K562 (cell line): ENCODE results near the gene SLC39A6. TPM values are rescaled to one million over a fixed set of nuclear protein-coding genes. Genes with fewer than 3 reads are reported as not detected.

Experiments used
- C11orf30 ChIP-seq: fragments of 450-650 bp; IDR thresholded peaks from 2 replicates; pipeline ENCODE4 v1.6.1; 2016; ENCODE audit warnings: low read depth, mild to moderate bottlenecking
- CHD2 ChIP-seq: IDR thresholded peaks from 2 replicates; pipeline ENCODE4 v1.6.1; 2011; ENCODE audit warnings: low read depth, low read length
- CXXC5 ChIP-seq: fragments of 250-450 bp; sonication (Bioruptor Pico); IDR thresholded peaks from 2 replicates; pipeline ENCODE4 v1.8.0; 2022; ENCODE audit warnings: inconsistent platforms, mild to moderate bottlenecking, moderate library complexity
- DMBX1 ChIP-seq: fragments of 250-450 bp; sonication (Bioruptor Pico); IDR thresholded peaks from 2 replicates; pipeline ENCODE4 v1.8.0; 2022; ENCODE audit warnings: inconsistent platforms, mild to moderate bottlenecking, moderate library complexity, borderline replicate concordance
- EGR1 ChIP-seq: fragments of 450-650 bp; conservative IDR thresholded peaks from 2 replicates; pipeline ENCODE4 v1.6.1; 2017; ENCODE audit warnings: mild to moderate bottlenecking
- HDAC2 ChIP-seq: fragments of 450-650 bp; IDR thresholded peaks from 2 replicates; pipeline ENCODE4 v1.6.1; 2016; ENCODE audit warnings: mild to moderate bottlenecking
- KDM5B ChIP-seq: fragments of 200-600 bp; sonication (generic); IDR thresholded peaks from 2 replicates; pipeline ENCODE4 v1.6.1; 2012; ENCODE audit warnings: low read depth, mild to moderate bottlenecking, moderate library complexity, low read length, control low read depth, inconsistent platforms; ENCODE audit not compliant: insufficient replicate concordance
- KLF13 ChIP-seq: fragments of 450-650 bp; IDR thresholded peaks from 2 replicates; pipeline ENCODE4 v1.6.1; 2016; ENCODE audit warnings: missing genetic modification characterization, low read depth, mild to moderate bottlenecking, missing compliant biosample characterization, moderate library complexity, borderline replicate concordance
- MAFK ChIP-seq: IDR thresholded peaks from 2 replicates; pipeline ENCODE4 v1.6.1; 2011; ENCODE audit warnings: low read length, improper control_type of control experiment
- MCM2 ChIP-seq: fragments of 450-650 bp; IDR thresholded peaks from 2 replicates; pipeline ENCODE4 v1.6.1; 2017; ENCODE audit warnings: low read depth, mild to moderate bottlenecking
- NCOA4 ChIP-seq: fragments of 450-650 bp; IDR thresholded peaks from 2 replicates; pipeline ENCODE4 v1.6.1; 2018; ENCODE audit warnings: mild to moderate bottlenecking; ENCODE audit not compliant: partially characterized antibody
- NCOA6 ChIP-seq: fragments of 450-650 bp; IDR thresholded peaks from 2 replicates; pipeline ENCODE4 v1.6.1; 2017; ENCODE audit warnings: mild to moderate bottlenecking
- NFE2 ChIP-seq: IDR thresholded peaks from 2 replicates; pipeline ENCODE4 v1.6.1; 2014; ENCODE audit warnings: antibody characterized with exemption, low read depth
- NUFIP1 ChIP-seq: fragments of 450-650 bp; IDR thresholded peaks from 2 replicates; pipeline ENCODE4 v1.6.1; 2018; ENCODE audit not compliant: partially characterized antibody
- PHF8 ChIP-seq: fragments of 200-600 bp; sonication (generic); IDR thresholded peaks from 2 replicates; pipeline ENCODE4 v1.6.1; 2012; ENCODE audit warnings: mixed run types, mild to moderate bottlenecking, inconsistent platforms, low read length, moderate library complexity, borderline replicate concordance
- PTBP1 ChIP-seq: fragments of 200-400 bp; formaldehyde crosslinking; IDR thresholded peaks from 2 replicates; pipeline ENCODE4 v1.6.1; 2017; ENCODE audit warnings: low read depth, low read length
- RFX5 ChIP-seq: IDR thresholded peaks from 2 replicates; pipeline ENCODE4 v1.6.1; 2011; ENCODE audit warnings: low read depth, mild to moderate bottlenecking, improper control_type of control experiment, low read length
- SIN3B ChIP-seq: fragments of 450-650 bp; IDR thresholded peaks from 2 replicates; pipeline ENCODE4 v1.6.1; 2017; ENCODE audit warnings: low read depth, mild to moderate bottlenecking, moderate library complexity
- SNRNP70 ChIP-seq: fragments of 200-400 bp; formaldehyde crosslinking; optimal IDR thresholded peaks from 2 replicates; pipeline ENCODE3; 2017; ENCODE audit warnings: low read depth, low read length
- ZNF184 ChIP-seq: sonication (generic); formaldehyde crosslinking; IDR thresholded peaks from 2 replicates; pipeline ENCODE4 v1.5.0; 2020; ENCODE audit warnings: missing genetic modification reagents
- ZNF282 ChIP-seq: sonication (generic); formaldehyde crosslinking; IDR thresholded peaks from 2 replicates; pipeline ENCODE4 v1.8.1; 2023; ENCODE audit warnings: missing genetic modification reagents
- ZNF639 ChIP-seq, 2 experiments: fragments of 200-800 bp in 1 of 2; sonication (Bioruptor generic) in 1 of 2; sonication (generic) in 1 of 2; formaldehyde crosslinking in 1 of 2; IDR thresholded peaks in 1 of 2; conservative IDR thresholded peaks in 1 of 2; 2 replicates each; pipeline versions ENCODE4 v1.5.0 to v1.6.1; 2016 to 2020; ENCODE audit warnings: missing compliant biosample characterization in 1 of 2, missing genetic modification characterization in 1 of 2, missing genetic modification reagents in 1 of 2
- ZNF785 ChIP-seq: fragments of 250-450 bp; sonication (Bioruptor Pico); IDR thresholded peaks from 2 replicates; pipeline ENCODE4 v1.4.0; 2020; ENCODE audit warnings: mild to moderate bottlenecking
- polyA plus RNA-seq, 8 experiments: library from polyadenylated mRNA; depleted of rRNA in 4 of 8; stranded (reverse) in 5 of 8; unstranded in 3 of 8; fragments of >200 nt; fragmentation: Nextera tagmentation in 2 of 8; fragmentation: Illumina TruSeq in 1 of 8; extraction: Ambion mirVana in 2 of 8; extraction: Trizol in 1 of 8; gene quantifications; 2 replicates each; pipeline versions ENCODE4 v1.2.1 to v1.2.3, GENCODE V29; 2011 to 2014; ENCODE audit warnings: inconsistent platforms in 1 of 8, missing spikeins in 1 of 8
- total RNA-seq, 7 experiments: library from RNA; depleted of rRNA in 6 of 7; stranded (reverse); fragments of >200 nt in 6 of 7; fragmentation: Illumina TruSeq in 2 of 7; extraction: Trizol in 2 of 7; gene quantifications; 2 replicates each; pipeline versions ENCODE4 v1.2.1 to v1.2.3, GENCODE V29; 2011 to 2021; ENCODE audit warnings: low replicate concordance in 1 of 7
- TF ChIP-seq, protein P1 (sequence below), 2 experiments: IDR thresholded peaks; 2 replicates each; pipeline ENCODE4 v1.6.1; 2012; ENCODE audit warnings: improper control_type of control experiment in 2 of 2, low read depth in 2 of 2, low read length in 2 of 2, borderline replicate concordance in 1 of 2
- TF ChIP-seq, protein P2 (sequence below): fragments of 250-450 bp; sonication (Bioruptor Pico); IDR thresholded peaks from 2 replicates; pipeline ENCODE4 v1.9.0; 2021; ENCODE audit warnings: mild to moderate bottlenecking

The SLC39A6 gene
- total and polyA plus RNA-seq, 9 of the 15 experiments (the other 6 are each of a cell fraction or from before 2014, with no cell fraction given), result 5.6 to 23.8 (median 17.4) TPM

DNA sequence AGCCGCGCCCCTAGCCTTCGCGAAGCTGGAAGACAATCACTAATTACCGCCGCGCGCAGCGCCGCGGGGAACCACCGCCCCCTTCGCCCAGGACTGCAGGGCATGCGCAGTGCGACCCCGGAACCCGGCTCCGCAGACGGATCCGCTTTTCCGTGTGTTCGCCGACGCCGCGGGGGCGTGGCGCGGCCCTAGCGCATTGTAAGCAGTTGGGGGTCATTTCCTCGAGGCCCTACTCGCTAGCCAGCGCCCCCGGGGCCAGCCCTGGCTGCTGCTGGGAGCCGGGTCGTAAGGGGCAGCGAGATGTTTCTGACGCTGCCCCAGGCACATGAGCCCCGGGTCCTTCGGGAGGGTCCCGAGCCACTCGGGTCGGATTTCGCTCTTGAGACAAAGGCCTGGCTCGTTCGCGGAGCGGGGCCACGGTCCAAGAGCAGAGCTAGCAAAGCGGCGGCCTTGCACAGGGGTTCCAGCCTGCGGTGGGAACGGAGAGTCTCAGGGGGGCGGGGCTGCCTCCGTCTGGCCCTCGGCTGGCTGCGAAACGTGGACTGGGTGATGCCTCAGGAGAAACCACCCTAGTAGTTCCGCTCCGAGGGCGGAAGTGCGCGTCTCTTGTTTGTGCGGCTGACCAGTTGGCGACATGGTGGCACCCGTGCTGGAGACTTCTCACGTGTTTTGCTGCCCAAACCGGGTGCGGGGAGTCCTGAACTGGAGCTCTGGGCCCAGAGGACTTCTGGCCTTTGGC is at the start of gene SLC39A6, which contains the start of gene ELP2 (continued):
- no peak for TF ChIP-seq DMBX1 (CRISPR knock-in tag)
- peak; percentile 93 for TF ChIP-seq KLF13 (tag)
- peak; percentile 99 for TF ChIP-seq PHF8
- no peak for TF ChIP-seq MCM2
- peak; percentile 79 for TF ChIP-seq SIN3B
- peak; percentile 88 for TF ChIP-seq CXXC5
- 0 out of 2 replicates have a peak, but pooled peaks have one; percentile 11 for TF ChIP-seq MAFK
- TF ChIP-seq ZNF639 (CRISPR knock-in tag; conservative IDR thresholded peaks at IDR 0.05 in 1 of 2, IDR thresholded peaks at IDR 0.05 in 1 of 2), result peak in 1 of 2 experiments; percentile 57; a peak in 1 of 4 replicates
- peak; percentile 70 for TF ChIP-seq RFX5
- TF ChIP-seq NCOA4, result no peak
- no peak for TF ChIP-seq ZNF785 (CRISPR knock-in tag)
- TF ChIP-seq, protein P1, sequence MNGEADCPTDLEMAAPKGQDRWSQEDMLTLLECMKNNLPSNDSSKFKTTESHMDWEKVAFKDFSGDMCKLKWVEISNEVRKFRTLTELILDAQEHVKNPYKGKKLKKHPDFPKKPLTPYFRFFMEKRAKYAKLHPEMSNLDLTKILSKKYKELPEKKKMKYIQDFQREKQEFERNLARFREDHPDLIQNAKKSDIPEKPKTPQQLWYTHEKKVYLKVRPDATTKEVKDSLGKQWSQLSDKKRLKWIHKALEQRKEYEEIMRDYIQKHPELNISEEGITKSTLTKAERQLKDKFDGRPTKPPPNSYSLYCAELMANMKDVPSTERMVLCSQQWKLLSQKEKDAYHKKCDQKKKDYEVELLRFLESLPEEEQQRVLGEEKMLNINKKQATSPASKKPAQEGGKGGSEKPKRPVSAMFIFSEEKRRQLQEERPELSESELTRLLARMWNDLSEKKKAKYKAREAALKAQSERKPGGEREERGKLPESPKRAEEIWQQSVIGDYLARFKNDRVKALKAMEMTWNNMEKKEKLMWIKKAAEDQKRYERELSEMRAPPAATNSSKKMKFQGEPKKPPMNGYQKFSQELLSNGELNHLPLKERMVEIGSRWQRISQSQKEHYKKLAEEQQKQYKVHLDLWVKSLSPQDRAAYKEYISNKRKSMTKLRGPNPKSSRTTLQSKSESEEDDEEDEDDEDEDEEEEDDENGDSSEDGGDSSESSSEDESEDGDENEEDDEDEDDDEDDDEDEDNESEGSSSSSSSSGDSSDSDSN (IDR thresholded peaks at IDR 0.05; ENCODE audit: borderline replicate concordance in 1 of 2, low read depth in 2 of 2, low read length in 2 of 2), result 0 out of 4 replicates have a peak, but pooled peaks of 1 of the 2 experiments have one; percentile 22
- no peak for TF ChIP-seq NCOA6
- TF ChIP-seq CHD2, result peak; percentile 57; the same call in 1 of the 2 replicates
- TF ChIP-seq EGR1, result peak; percentile 92
- TF ChIP-seq PTBP1, result no peak
- TF ChIP-seq NUFIP1, result peak; percentile 62
- TF ChIP-seq C11orf30, result peak; percentile 75
- TF ChIP-seq ZNF184 (CRISPR knock-in tag), result no peak
- no peak for TF ChIP-seq SNRNP70
- TF ChIP-seq KDM5B, result peak; percentile 90
- TF ChIP-seq HDAC2, result 0 out of 2 replicates have a peak, but pooled peaks have one; percentile 95
- TF ChIP-seq ZNF282 (CRISPR knock-in tag), result no peak
- no peak for TF ChIP-seq NFE2
- TF ChIP-seq, protein P2, sequence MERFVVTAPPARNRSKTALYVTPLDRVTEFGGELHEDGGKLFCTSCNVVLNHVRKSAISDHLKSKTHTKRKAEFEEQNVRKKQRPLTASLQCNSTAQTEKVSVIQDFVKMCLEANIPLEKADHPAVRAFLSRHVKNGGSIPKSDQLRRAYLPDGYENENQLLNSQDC (CRISPR knock-in tag), result 0 out of 2 replicates have a peak, but pooled peaks have one; percentile 55
